C4-2B (cell line): Measurements from ENCODE around the gene PALLD.

ENCODE experiments used
- CTCF ChIP-seq: fragments of 450-650 bp; conservative IDR thresholded peaks from 2 replicates; pipeline ENCODE4 v1.5.1; 2017; ENCODE audit warnings: mild to moderate bottlenecking
- ZFX ChIP-seq: fragments of 450-650 bp; IDR thresholded peaks from 2 replicates; pipeline ENCODE4 v1.6.1; 2017

GRCh38 chr4:168920441-168921065, 423.7 kb downstream of the PALLD start:
- TF ChIP-seq CTCF (no peak), ZFX (no peak)
